B cell (primary cell): ENCODE results near the gene TTLL1.

ENCODE experiments used
- CTCF ChIP-seq: fragments of 200-600 bp; IDR thresholded peaks from one replicate; pipeline ENCODE4 v1.8.0; 2022; ENCODE audit warnings: antibody characterized with exemption, mild to moderate bottlenecking
- EZH2 ChIP-seq: IDR thresholded peaks from 2 replicates; pipeline ENCODE4 v1.6.1; 2012; ENCODE audit warnings: borderline replicate concordance, low read depth, mild to moderate bottlenecking, moderate library complexity, low read length; ENCODE audit not compliant: insufficient read depth, poor library complexity, severe bottlenecking

- no peak for TF ChIP-seq CTCF
- no peak for TF ChIP-seq EZH2
These were observed 46.4 kb upstream of the TTLL1 start for GRCh38 chr22:43135565-43135964.
